ENCODE measurements around the gene DGLUCY. TPM values are rescaled to one million over a fixed set of nuclear protein-coding genes. Genes with fewer than 3 reads are reported as not detected.

The DGLUCY gene
- total and polyA plus RNA-seq, 4 donors: 17.9 to 58.1 (median 24.9) TPM

DNA sequence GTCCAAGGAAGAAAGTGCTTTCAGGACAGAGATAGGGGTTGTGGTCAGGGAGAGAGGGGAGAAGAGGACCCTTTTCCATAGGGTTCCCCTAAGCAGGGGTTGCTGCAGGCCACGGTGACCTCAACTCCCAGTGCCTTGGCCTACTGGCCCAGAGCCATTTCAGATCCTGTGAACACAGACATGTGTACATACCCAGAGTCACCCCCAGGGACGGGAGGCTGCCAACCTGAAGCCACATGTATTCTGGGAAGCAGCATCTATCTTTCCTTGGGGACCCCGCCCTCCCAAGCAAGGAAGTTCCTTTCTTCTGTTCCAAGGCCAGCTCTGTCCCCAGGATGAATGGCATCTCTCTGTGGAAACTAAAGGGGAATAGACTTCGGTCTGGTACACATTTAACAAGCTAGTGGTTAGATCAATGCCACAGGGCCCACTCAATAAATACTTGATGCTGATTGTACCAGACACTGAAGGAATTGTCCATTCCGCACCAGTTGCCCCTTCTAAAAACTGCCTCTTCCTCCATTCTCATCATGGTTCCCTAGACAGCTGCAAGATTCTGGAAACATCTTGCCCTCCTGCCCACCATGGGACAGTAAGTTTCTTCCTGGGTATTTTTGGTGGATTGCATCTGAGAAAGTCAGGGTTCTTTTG lies 25.2 kb upstream of the DGLUCY start (continued):
- TF ChIP-seq, protein P1, sequence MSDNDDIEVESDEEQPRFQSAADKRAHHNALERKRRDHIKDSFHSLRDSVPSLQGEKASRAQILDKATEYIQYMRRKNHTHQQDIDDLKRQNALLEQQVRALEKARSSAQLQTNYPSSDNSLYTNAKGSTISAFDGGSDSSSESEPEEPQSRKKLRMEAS (IDR thresholded peaks at IDR 0.05): no peak
- no peak for TF ChIP-seq CTCF (IDR thresholded peaks at IDR 0.05; ENCODE audit: low read depth, low read length, missing input control)

- no peak overlapping the region for H3K4me3 ChIP-seq (ENCODE audit: low read depth in 1 of 3, low read length in 3 of 3)
- no peaks in the 10 kb centered on the region for H3K27me3 ChIP-seq (ENCODE audit: control insufficient read depth in 4 of 4, insufficient read depth in 4 of 4, low read length in 3 of 4)
- no peaks in the 10 kb centered on the region for H3K36me3 ChIP-seq (ENCODE audit: control insufficient read depth in 4 of 4, insufficient read depth in 3 of 4, low read depth in 1 of 4, low read length in 3 of 4)
- no peaks in the 10 kb centered on the region for H3K4me1 ChIP-seq (ENCODE audit: control insufficient read depth in 4 of 4, insufficient read depth in 4 of 4, low read length in 3 of 4)
- no peak overlapping the region for H3K27ac ChIP-seq (ENCODE audit: low read depth in 1 of 2, low read length in 2 of 2)
- TF ChIP-seq, protein P2, sequence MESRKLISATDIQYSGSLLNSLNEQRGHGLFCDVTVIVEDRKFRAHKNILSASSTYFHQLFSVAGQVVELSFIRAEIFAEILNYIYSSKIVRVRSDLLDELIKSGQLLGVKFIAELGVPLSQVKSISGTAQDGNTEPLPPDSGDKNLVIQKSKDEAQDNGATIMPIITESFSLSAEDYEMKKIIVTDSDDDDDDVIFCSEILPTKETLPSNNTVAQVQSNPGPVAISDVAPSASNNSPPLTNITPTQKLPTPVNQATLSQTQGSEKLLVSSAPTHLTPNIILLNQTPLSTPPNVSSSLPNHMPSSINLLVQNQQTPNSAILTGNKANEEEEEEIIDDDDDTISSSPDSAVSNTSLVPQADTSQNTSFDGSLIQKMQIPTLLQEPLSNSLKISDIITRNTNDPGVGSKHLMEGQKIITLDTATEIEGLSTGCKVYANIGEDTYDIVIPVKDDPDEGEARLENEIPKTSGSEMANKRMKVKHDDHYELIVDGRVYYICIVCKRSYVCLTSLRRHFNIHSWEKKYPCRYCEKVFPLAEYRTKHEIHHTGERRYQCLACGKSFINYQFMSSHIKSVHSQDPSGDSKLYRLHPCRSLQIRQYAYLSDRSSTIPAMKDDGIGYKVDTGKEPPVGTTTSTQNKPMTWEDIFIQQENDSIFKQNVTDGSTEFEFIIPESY (IDR thresholded peaks at IDR 0.05): no peak
- TF ChIP-seq EGR1 (IDR thresholded peaks at IDR 0.05; ENCODE audit: low read depth in 2 of 2): no peak
- TF ChIP-seq GABPA (IDR thresholded peaks at IDR 0.05 in 1 of 2, conservative IDR thresholded peaks at IDR 0.05 in 1 of 2): no peak
- TF ChIP-seq FOXA2 (IDR thresholded peaks at IDR 0.05): no peak
- no peak for TF ChIP-seq RXRA (IDR thresholded peaks at IDR 0.05)
- no peak for TF ChIP-seq RAD21 (IDR thresholded peaks at IDR 0.05)
- TF ChIP-seq JUND (IDR thresholded peaks at IDR 0.05): no peak
- TF ChIP-seq, protein P3, sequence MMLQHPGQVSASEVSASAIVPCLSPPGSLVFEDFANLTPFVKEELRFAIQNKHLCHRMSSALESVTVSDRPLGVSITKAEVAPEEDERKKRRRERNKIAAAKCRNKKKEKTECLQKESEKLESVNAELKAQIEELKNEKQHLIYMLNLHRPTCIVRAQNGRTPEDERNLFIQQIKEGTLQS (IDR thresholded peaks at IDR 0.05): no peak
- TF ChIP-seq FOXA1 (IDR thresholded peaks at IDR 0.05): no peak
- TF ChIP-seq YY1 (IDR thresholded peaks at IDR 0.05): no peak
- TF ChIP-seq HNF4A (conservative IDR thresholded peaks at IDR 0.05): no peak
- TF ChIP-seq REST (IDR thresholded peaks at IDR 0.05): no peak
- TF ChIP-seq, protein P1 (IDR thresholded peaks at IDR 0.05): no peak
- no peak for TF ChIP-seq SP1 (IDR thresholded peaks at IDR 0.05)
- no peak for TF ChIP-seq NR2F2 (IDR thresholded peaks at IDR 0.05)
- TF ChIP-seq CTCF (IDR thresholded peaks at IDR 0.05; ENCODE audit: low read depth, low read length, missing input control): no peak
- TF ChIP-seq HNF4G (IDR thresholded peaks at IDR 0.05): no peak
- no peak overlapping the region for H3K9ac ChIP-seq (ENCODE audit: low read depth in 1 of 2, low read length in 2 of 2)
- no peaks in the 10 kb centered on the region for H3K9me3 ChIP-seq (ENCODE audit: control insufficient read depth in 4 of 4, low read length in 3 of 4)
- WGBS: 92% methylated on average over 7 of the region's 7 CpGs
- DNase-seq (ENCODE audit: low spot score): no peak
Measured at GRCh38 chr14:91089958-91090535, 23.8 kb upstream of the DGLUCY start.

Measured in liver (tissue), 9 donors.